ENCODE data around the gene MZF1. TPM values are rescaled to one million over a fixed set of nuclear protein-coding genes. Genes with fewer than 3 reads are reported as not detected.

Gene MZF1
- total and polyA plus RNA-seq, 9 of the 15 experiments (the other 6 are each of a cell fraction or from before 2014, with no cell fraction given), result 0.31 to 29.3 (median 11.5) TPM

- H3K27ac ChIP-seq (ENCODE audit: extremely low read depth, low read depth, low read length), result no peak overlapping the region
- no peak overlapping the region for H3K4me3 ChIP-seq
- ChIA-PET POLR2A (interaction anchor here (0.6 to 0.9 kb wide), 2 partner anchors 9 to 10 kb away, joined by 3 to 4 read pairs; no protein-coding TSS in a partner anchor), CTCF (ENCODE audit: low intra/inter-chr PET ratio) (interaction anchor here (0.7 kb wide), 1 partner anchor 18 kb away, joined by 3 read pairs; no protein-coding TSS in a partner anchor)
- in situ Hi-C loops (cut with MboI), result no loop called here
- intact Hi-C loops (cut with micrococcal nuclease), result no loop called here
- DNase-seq (ENCODE audit: extremely low read depth in 1 of 4, low spot score in 3 of 4), result no peak
- BruUV-seq (replicated peaks), result no TSS peak
- no peaks in the 10 kb centered on the region for H3K9me1 ChIP-seq (ENCODE audit: control insufficient read depth, insufficient read depth, low read length)
- peak overlapping the region in 1 of 2 experiments; percentile 23; a peak in 2 of 4 replicates for H3K9ac ChIP-seq (ENCODE audit: insufficient read depth in 1 of 2, low read depth in 2 of 2, low read length in 2 of 2)
- no peak overlapping the region for H2AFZ ChIP-seq (ENCODE audit: low read depth, low read length)
- 96% methylated on average over 18 of the region's 40 CpGs for WGBS (ENCODE audit: insufficient coverage, low coverage, missing lambda C conversion rate)
- no peak overlapping the region for H3K4me2 ChIP-seq (ENCODE audit: insufficient read depth, low read length)
- peaks cover 14% of the 10 kb centered on the region; the same call in 2 of the 3 replicates for H3K36me3 ChIP-seq (ENCODE audit: control insufficient read depth, insufficient read depth, low read length)
- H3K79me2 ChIP-seq (ENCODE audit: control insufficient read depth, insufficient read depth, low read length), result peaks cover 21% of the 10 kb centered on the region
- FAIRE-seq, result no peak
- no peaks in the 10 kb centered on the region for H3K9me3 ChIP-seq (replicated peaks; ENCODE audit: control insufficient read depth, insufficient read depth, low read depth, low read length)
- H3K27me3 ChIP-seq (ENCODE audit: control insufficient read depth in 2 of 2, insufficient read depth in 2 of 2, low read length in 2 of 2), result no peaks in the 10 kb centered on the region
- no peaks in the 10 kb centered on the region for H4K20me1 ChIP-seq (replicated peaks; ENCODE audit: control insufficient read depth, insufficient read depth, low read length)
- H3K4me1 ChIP-seq (replicated peaks in 1 of 2; ENCODE audit: control insufficient read depth in 2 of 2, insufficient read depth in 2 of 2, low read length in 2 of 2), result peaks cover 9 to 37% of the 10 kb centered on the region in 2 experiments; a peak in 4 of 5 replicates
- no peak for ATAC-seq
- TF ChIP-seq RBM22 (IDR thresholded peaks at IDR 0.05; ENCODE audit: low read depth, low read length, poor library complexity, severe bottlenecking) (peak; percentile 9), ELK1 (CRISPR knock-in tag; IDR thresholded peaks at IDR 0.05) (no peak), GABPB1 (CRISPR knock-in tag; IDR thresholded peaks at IDR 0.05) (no peak), XRCC4 (IDR thresholded peaks at IDR 0.05; ENCODE audit: extremely low read depth, insufficient read depth, insufficient read length) (no peak), FOXM1 (IDR thresholded peaks at IDR 0.05; ENCODE audit: low read depth) (no peak), FOXM1 (CRISPR knock-in tag; IDR thresholded peaks at IDR 0.05; ENCODE audit: low read depth) (no peak), NBN (IDR thresholded peaks at IDR 0.05; ENCODE audit: low read depth) (no peak), VEZF1 (CRISPR knock-in tag; IDR thresholded peaks at IDR 0.05) (no peak), TEAD1 (CRISPR knock-in tag; IDR thresholded peaks at IDR 0.05) (no peak), ERF (CRISPR knock-in tag; IDR thresholded peaks at IDR 0.05) (no peak), ETV1 (tag; conservative IDR thresholded peaks at IDR 0.05; ENCODE audit: low read depth) (no peak), KDM5B (IDR thresholded peaks at IDR 0.05; ENCODE audit: insufficient replicate concordance, low read depth, low read length) (peak; percentile 29), ELF4 (CRISPR knock-in tag; IDR thresholded peaks at IDR 0.05) (no peak), E4F1 (CRISPR knock-in tag; IDR thresholded peaks at IDR 0.05; ENCODE audit: borderline replicate concordance) (no peak), ZFP91 (CRISPR knock-in tag; IDR thresholded peaks at IDR 0.05) (no peak), KHSRP (IDR thresholded peaks at IDR 0.05) (no peak), MCM5 (IDR thresholded peaks at IDR 0.05; ENCODE audit: low read depth) (no peak)
These were observed 10.0 kb downstream of the MZF1 start for GRCh38 chr19:58563034-58563573.

Measured in K562 (cell line).